ENCODE measurements around the gene ABCC4. TPM values are rescaled to one million over a fixed set of nuclear protein-coding genes. Genes with fewer than 3 reads are reported as not detected.

The ABCC4 gene
- total and polyA plus RNA-seq, 9 of the 15 experiments (the other 6 are each of a cell fraction or from before 2014, with no cell fraction given): 9.4 to 46.1 (median 25.4) TPM

GRCh38 chr13:95235974-95236373, 65.3 kb downstream of the ABCC4 start (continued):
- no peak for TF ChIP-seq CHD7 (IDR thresholded peaks at IDR 0.05; ENCODE audit: low read depth, low read length)
- TF ChIP-seq, protein P1, sequence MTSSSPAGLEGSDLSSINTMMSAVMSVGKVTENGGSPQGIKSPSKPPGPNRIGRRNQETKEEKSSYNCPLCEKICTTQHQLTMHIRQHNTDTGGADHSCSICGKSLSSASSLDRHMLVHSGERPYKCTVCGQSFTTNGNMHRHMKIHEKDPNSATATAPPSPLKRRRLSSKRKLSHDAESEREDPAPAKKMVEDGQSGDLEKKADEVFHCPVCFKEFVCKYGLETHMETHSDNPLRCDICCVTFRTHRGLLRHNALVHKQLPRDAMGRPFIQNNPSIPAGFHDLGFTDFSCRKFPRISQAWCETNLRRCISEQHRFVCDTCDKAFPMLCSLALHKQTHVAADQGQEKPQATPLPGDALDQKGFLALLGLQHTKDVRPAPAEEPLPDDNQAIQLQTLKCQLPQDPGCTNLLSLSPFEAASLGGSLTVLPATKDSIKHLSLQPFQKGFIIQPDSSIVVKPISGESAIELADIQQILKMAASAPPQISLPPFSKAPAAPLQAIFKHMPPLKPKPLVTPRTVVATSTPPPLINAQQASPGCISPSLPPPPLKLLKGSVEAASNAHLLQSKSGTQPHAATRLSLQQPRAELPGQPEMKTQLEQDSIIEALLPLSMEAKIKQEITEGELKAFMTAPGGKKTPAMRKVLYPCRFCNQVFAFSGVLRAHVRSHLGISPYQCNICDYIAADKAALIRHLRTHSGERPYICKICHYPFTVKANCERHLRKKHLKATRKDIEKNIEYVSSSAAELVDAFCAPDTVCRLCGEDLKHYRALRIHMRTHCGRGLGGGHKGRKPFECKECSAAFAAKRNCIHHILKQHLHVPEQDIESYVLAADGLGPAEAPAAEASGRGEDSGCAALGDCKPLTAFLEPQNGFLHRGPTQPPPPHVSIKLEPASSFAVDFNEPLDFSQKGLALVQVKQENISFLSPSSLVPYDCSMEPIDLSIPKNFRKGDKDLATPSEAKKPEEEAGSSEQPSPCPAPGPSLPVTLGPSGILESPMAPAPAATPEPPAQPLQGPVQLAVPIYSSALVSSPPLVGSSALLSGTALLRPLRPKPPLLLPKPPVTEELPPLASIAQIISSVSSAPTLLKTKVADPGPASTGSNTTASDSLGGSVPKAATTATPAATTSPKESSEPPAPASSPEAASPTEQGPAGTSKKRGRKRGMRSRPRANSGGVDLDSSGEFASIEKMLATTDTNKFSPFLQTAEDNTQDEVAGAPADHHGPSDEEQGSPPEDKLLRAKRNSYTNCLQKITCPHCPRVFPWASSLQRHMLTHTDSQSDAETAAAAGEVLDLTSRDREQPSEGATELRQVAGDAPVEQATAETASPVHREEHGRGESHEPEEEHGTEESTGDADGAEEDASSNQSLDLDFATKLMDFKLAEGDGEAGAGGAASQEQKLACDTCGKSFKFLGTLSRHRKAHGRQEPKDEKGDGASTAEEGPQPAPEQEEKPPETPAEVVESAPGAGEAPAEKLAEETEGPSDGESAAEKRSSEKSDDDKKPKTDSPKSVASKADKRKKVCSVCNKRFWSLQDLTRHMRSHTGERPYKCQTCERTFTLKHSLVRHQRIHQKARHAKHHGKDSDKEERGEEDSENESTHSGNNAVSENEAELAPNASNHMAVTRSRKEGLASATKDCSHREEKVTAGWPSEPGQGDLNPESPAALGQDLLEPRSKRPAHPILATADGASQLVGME (CRISPR knock-in tag; IDR thresholded peaks at IDR 0.05): no peak
- TF ChIP-seq E2F5 (CRISPR knock-in tag; IDR thresholded peaks at IDR 0.05): no peak
- no peak for TF ChIP-seq JUN (IDR thresholded peaks at IDR 0.05; ENCODE audit: borderline replicate concordance, low read depth, low read length)
- TF ChIP-seq JUN (CRISPR knock-in tag; IDR thresholded peaks at IDR 0.05; ENCODE audit: borderline replicate concordance): no peak
- TF ChIP-seq C11orf30 (IDR thresholded peaks at IDR 0.05; ENCODE audit: low read depth): no peak
- no peak for TF ChIP-seq ZNF778 (CRISPR knock-in tag; IDR thresholded peaks at IDR 0.05)
- no peak for TF ChIP-seq HINFP (tag; conservative IDR thresholded peaks at IDR 0.05; ENCODE audit: low read depth)

All from K562 (cell line).